Neural cell (in vitro differentiated cells): ENCODE results near the gene CHRNA4.

Experiments
- CTCF ChIP-seq: fragments of 450-650 bp; IDR thresholded peaks from 2 replicates; pipeline ENCODE4 v1.5.1; 2014; ENCODE audit warnings: antibody characterized with exemption, mild to moderate bottlenecking, moderate library complexity; ENCODE audit not compliant: poor library complexity, severe bottlenecking
- EZH2 ChIP-seq: fragments of 200-600, 300-800 bp; shearing (Covaris generic), sonication (generic); IDR thresholded peaks from 2 replicates; pipeline ENCODE4 v1.6.1; 2014; ENCODE audit warnings: antibody characterized with exemption, low read length, borderline replicate concordance, mild to moderate bottlenecking; ENCODE audit not compliant: insufficient read depth, poor library complexity, severe bottlenecking
- POLR2AphosphoS5 ChIP-seq: IDR thresholded peaks from 2 replicates; pipeline ENCODE4 v1.6.1; 2012
- REST ChIP-seq: IDR thresholded peaks from 2 replicates; pipeline ENCODE4 v1.6.1; 2012; ENCODE audit warnings: borderline replicate concordance
- TAF1 ChIP-seq: IDR thresholded peaks from 2 replicates; pipeline ENCODE4 v1.6.1; 2012; ENCODE audit warnings: low read depth

- TF ChIP-seq EZH2 (no peak), TAF1 (no peak), CTCF (no peak), POLR2AphosphoS5 (no peak), REST (no peak)
Observed at GRCh38 chr20:63327231-63327745, 33.9 kb downstream of the CHRNA4 start.
